Endothelial cell of umbilical vein (primary cell): ENCODE results near the gene FAAP100. TPM values are rescaled to one million over a fixed set of nuclear protein-coding genes. Genes with fewer than 3 reads are reported as not detected.

ENCODE experiments used
- BruUV-seq: library from RNA; stranded (reverse); fragments of 400-500 nt; replicated peaks from 2 replicates; lab custom pipeline; 2021; lab: Mats Ljungman, UMichigan
- CTCF ChIA-PET: fragments of 300-600, 350-600 bp; sonication (Branson Sonifier 250); formaldehyde crosslinking; loops from one replicate; lab custom pipeline; 2021; ENCODE audit warnings: antibody characterized with exemption, inconsistent platforms; lab: Charles Lee
- POLR2A ChIA-PET: fragments of 300-600, 350-600 bp; sonication (Branson Sonifier 250); formaldehyde crosslinking; loops from one replicate; lab custom pipeline; 2021; ENCODE audit warnings: antibody characterized with exemption, inconsistent platforms; lab: Charles Lee
- DNase-seq: peaks from one replicate; pipeline ENCODE4 v3.0.0-alpha.2; 2011; ENCODE audit warnings: low read depth, low spot score
- FAIRE-seq: peaks from 2 replicates; lab custom pipeline; 2011; peaks lifted over from hg19 to GRCh38; lab: Jason Lieb, UNC
- H2AFZ ChIP-seq: 2 replicates; pipeline ENCODE4 v1.6.0; 2012; ENCODE audit warnings: low read depth, low read length, control low read depth, inconsistent platforms
- H3K27ac ChIP-seq: 2 replicates; pipeline ENCODE4 v1.5.1; 2011; ENCODE audit warnings: low read depth, mild to moderate bottlenecking, control low read depth, low read length, moderate library complexity; ENCODE audit not compliant: insufficient read depth
- H3K27me3 ChIP-seq, 2 experiments: 2 replicates each; pipeline versions ENCODE4 v1.6.0 to v1.6.1; 2011; ENCODE audit warnings: low read length in 2 of 2, mixed read lengths in 1 of 2; ENCODE audit not compliant: control insufficient read depth in 2 of 2, insufficient read depth in 2 of 2
- H3K36me3 ChIP-seq, 2 experiments: 2 replicates in 1 of 2; 3 replicates in 1 of 2; pipeline ENCODE4 v1.5.1; 2011; ENCODE audit warnings: low read length in 2 of 2, mild to moderate bottlenecking in 1 of 2, moderate library complexity in 1 of 2; ENCODE audit not compliant: control insufficient read depth in 2 of 2, insufficient read depth in 2 of 2; ENCODE audit errors: extremely low read depth in 1 of 2
- H3K4me1 ChIP-seq: 3 replicates; pipeline ENCODE4 v1.5.1; 2011; ENCODE audit warnings: mild to moderate bottlenecking, low read length; ENCODE audit not compliant: control insufficient read depth, insufficient read depth; ENCODE audit errors: extremely low read depth
- H3K4me2 ChIP-seq: 2 replicates; pipeline ENCODE4 v1.6.1; 2011; ENCODE audit warnings: low read length, control low read depth, mixed read lengths; ENCODE audit not compliant: insufficient read depth
- H3K4me3 ChIP-seq, 3 experiments: fragments of 200-600 bp in 1 of 3; sonication (generic), shearing (Covaris generic) in 1 of 3; replicated peaks in 1 of 3; 2 replicates each; pipeline ENCODE4 v1.5.1; 2011 to 2016; ENCODE audit warnings: control low read depth in 3 of 3, low read length in 3 of 3, mild to moderate bottlenecking in 2 of 3, inconsistent platforms in 1 of 3, low read depth in 1 of 3, moderate library complexity in 1 of 3; ENCODE audit not compliant: insufficient read depth in 1 of 3
- H3K79me2 ChIP-seq: 2 replicates; pipeline ENCODE4 v1.6.0; 2012; ENCODE audit warnings: low read length, inconsistent platforms; ENCODE audit not compliant: control insufficient read depth, insufficient read depth
- H3K9ac ChIP-seq: replicated peaks from 2 replicates; pipeline ENCODE3; 2011; ENCODE audit warnings: low read length, control low read depth; ENCODE audit not compliant: insufficient read depth; ENCODE audit errors: extremely low read depth
- H3K9me1 ChIP-seq: replicated peaks from 3 replicates; pipeline ENCODE4 v1.6.0; 2011; ENCODE audit warnings: mild to moderate bottlenecking, low read length; ENCODE audit not compliant: control insufficient read depth, insufficient read depth; ENCODE audit errors: extremely low read depth
- H3K9me3 ChIP-seq: replicated peaks from 2 replicates; pipeline ENCODE4 v1.5.1; 2012; ENCODE audit warnings: low read length, inconsistent platforms; ENCODE audit not compliant: control insufficient read depth, insufficient read depth
- H4K20me1 ChIP-seq: replicated peaks from 2 replicates; pipeline ENCODE3; 2011; ENCODE audit warnings: mild to moderate bottlenecking, low read length; ENCODE audit not compliant: control insufficient read depth, insufficient read depth; ENCODE audit errors: extremely low read depth
- EZH2 ChIP-seq: IDR thresholded peaks from 2 replicates; pipeline ENCODE4 v1.6.1; 2012; ENCODE audit warnings: borderline replicate concordance, low read depth, mild to moderate bottlenecking, moderate library complexity, low read length, inconsistent platforms; ENCODE audit not compliant: severe bottlenecking
- FOS ChIP-seq: IDR thresholded peaks from 2 replicates; pipeline ENCODE4 v1.6.1; 2011; ENCODE audit warnings: mild to moderate bottlenecking, low read length, moderate library complexity, borderline replicate concordance; ENCODE audit not compliant: insufficient read depth
- GATA2 ChIP-seq: IDR thresholded peaks from 2 replicates; pipeline ENCODE4 v1.7.0; 2011; ENCODE audit warnings: low read depth, mild to moderate bottlenecking, moderate library complexity, mixed read lengths, low read length; ENCODE audit not compliant: insufficient read length, insufficient read depth
- JUN ChIP-seq: IDR thresholded peaks from 2 replicates; pipeline ENCODE4 v1.6.1; 2011; ENCODE audit warnings: borderline replicate concordance, low read depth; ENCODE audit not compliant: insufficient read length, insufficient read depth
- MAX ChIP-seq: IDR thresholded peaks from 2 replicates; pipeline ENCODE4 v1.6.1; 2011; ENCODE audit not compliant: insufficient read depth, insufficient read length
- MYC ChIP-seq: IDR thresholded peaks from one replicate; pipeline ENCODE4 v1.6.1; 2011; ENCODE audit warnings: mild to moderate bottlenecking, low read depth, low read length
- POLR2A ChIP-seq: IDR thresholded peaks from 2 replicates; pipeline ENCODE4 v1.6.1; 2012; ENCODE audit warnings: low read depth, mild to moderate bottlenecking, control low read depth, low read length
- POLR2AphosphoS5 ChIP-seq: IDR thresholded peaks from 2 replicates; pipeline ENCODE4 v1.6.1; 2012; ENCODE audit warnings: low read depth, mild to moderate bottlenecking, control low read depth, low read length, moderate library complexity; ENCODE audit not compliant: insufficient read depth
- dilution Hi-C: fragments of 300-500 bp; cut with MboI; formaldehyde crosslinking; loops from one replicate; pipeline ENCODE4 v1.15.0; 2019; ENCODE audit warnings: low sequenced_read_pairs; ENCODE audit not compliant: extremely low pct_ligation_motif_present
- intact Hi-C: fragments of 100-400 bp; cut with micrococcal nuclease; formaldehyde crosslinking; loops from one replicate; pipeline ENCODE4 v1.10.0; 2022
- polyA plus RNA-seq, 4 experiments: library from polyadenylated mRNA; depleted of rRNA in 3 of 4; stranded (reverse) in 3 of 4; unstranded in 1 of 4; fragments of >200 nt; gene quantifications; 2 replicates each; pipeline versions ENCODE4 v1.2.1 to v1.2.3, GENCODE V29; 2011 to 2012; ENCODE audit warnings: missing spikeins in 1 of 4
- total RNA-seq: library from RNA; stranded (reverse); gene quantifications from 2 replicates; pipeline ENCODE4 v1.2.3, GENCODE V29; 2021
- TF ChIP-seq, protein P1 (sequence below), 2 donors: IDR thresholded peaks; 1 replicate in 1 of 2; 2 replicates in 1 of 2; pipeline ENCODE4 v1.5.1; 2011; ENCODE audit warnings: low read length in 2 of 2, mild to moderate bottlenecking in 2 of 2, moderate library complexity in 2 of 2, control low read depth in 1 of 2, inconsistent platforms in 1 of 2, low read depth in 1 of 2; ENCODE audit not compliant: insufficient read depth in 1 of 2; ENCODE audit errors: extremely low read depth in 1 of 2

Gene FAAP100
- total and polyA plus RNA-seq, 2 donors (not counting 3 experiments of a cell fraction or from before 2014, with no cell fraction given) = 35.4 to 54.3 TPM

DNA sequence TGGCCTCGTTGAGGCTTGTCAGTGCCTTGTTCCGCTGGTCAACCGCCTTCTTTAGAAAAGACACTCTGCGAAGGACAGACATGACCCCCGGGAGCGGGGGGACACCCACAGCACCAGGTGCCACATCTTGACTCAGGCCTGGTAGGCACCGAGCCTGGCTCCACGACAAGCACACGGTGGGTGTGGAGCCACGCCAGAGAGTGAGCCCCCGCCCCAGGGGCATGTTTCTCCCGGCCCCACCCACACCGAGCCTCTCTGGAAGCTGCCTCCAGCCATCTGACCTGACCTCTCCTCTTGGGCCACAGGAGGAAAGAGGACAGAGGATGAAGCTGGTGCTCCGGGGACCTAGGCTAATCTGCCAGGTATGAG, 4.6 kb downstream of the FAAP100 start:
- Histone ChIP-seq H2AFZ (no peak overlapping the region), H3K9ac (no peak overlapping the region), H3K9me3 (no peaks in the 10 kb centered on the region), H3K9me1 (no peaks in the 10 kb centered on the region), H3K4me3 (no peak overlapping the region), H3K27me3 (no peaks in the 10 kb centered on the region), H3K27ac (no peak overlapping the region), H3K79me2 (peaks cover 33% of the 10 kb centered on the region), H3K4me2 (no peak overlapping the region), H3K4me1 (peaks cover 9% of the 10 kb centered on the region), H4K20me1 (no peaks in the 10 kb centered on the region), H3K36me3 (peaks cover 9 to 65% of the 10 kb centered on the region in 2 experiments)
- BruUV-seq = no TSS peak
- TF ChIP-seq POLR2AphosphoS5 (no peak), JUN (no peak), FOS (no peak), GATA2 (no peak), POLR2A (no peak)
- no peak for DNase-seq
- CTCF ChIA-PET = no interaction called here
- intact Hi-C loops = no loop called here
- dilution Hi-C loops = no loop called here
- no peak for FAIRE-seq
- POLR2A ChIA-PET = no interaction called here

DNA sequence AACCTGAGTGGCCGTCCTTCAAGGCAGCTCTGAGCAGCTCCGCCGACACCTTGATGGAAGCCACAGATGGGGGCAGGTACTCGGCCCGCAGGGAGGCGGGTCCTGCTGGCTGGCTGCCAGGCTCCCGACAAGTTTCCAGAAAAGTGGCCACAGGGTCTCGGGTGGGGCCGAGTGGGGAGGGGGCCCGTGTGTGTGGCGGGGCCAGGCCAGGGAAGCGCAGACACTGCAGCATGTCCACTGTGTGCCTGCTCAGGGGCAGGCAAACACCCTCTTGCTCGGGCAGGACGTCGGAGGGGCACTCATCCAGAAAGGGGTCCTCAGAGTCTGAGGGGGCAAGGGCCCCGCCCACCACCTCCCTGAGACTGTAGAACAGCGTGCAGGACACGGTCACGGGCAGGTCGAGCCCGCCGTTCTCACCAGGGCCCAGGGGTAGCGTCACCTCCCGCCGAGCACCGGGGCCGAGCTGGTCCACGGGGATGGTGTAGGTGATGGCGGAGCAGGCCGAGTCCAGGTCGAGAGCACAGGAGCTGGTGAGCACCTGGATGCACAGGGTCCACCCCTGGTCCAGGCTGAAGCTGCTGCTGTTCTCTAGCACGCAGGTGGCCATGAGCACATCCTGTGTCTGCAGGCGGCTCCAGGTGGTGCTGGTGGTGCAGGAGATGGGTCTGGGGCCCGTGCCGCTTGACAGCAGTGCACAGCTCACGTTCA, 5.1 kb downstream of the FAAP100 start:
- POLR2A ChIA-PET = no interaction called here
- Histone ChIP-seq H3K27me3 (no peaks in the 10 kb centered on the region), H3K9me1 (no peaks in the 10 kb centered on the region), H3K27ac (no peak overlapping the region), H3K9ac (no peak overlapping the region), H3K4me3 (no peak overlapping the region), H3K4me2 (no peak overlapping the region), H3K4me1 (peaks cover 9% of the 10 kb centered on the region), H3K9me3 (no peaks in the 10 kb centered on the region), H3K36me3 (peaks cover 9 to 68% of the 10 kb centered on the region in 2 experiments), H2AFZ (no peak overlapping the region), H3K79me2 (peaks cover 33% of the 10 kb centered on the region), H4K20me1 (no peaks in the 10 kb centered on the region)
- CTCF ChIA-PET = interaction anchor here (1.0 kb wide), 1 partner anchor 9 kb away, joined by 4 read pairs; no protein-coding TSS in a partner anchor
- DNase-seq = no peak
- BruUV-seq = no TSS peak
- dilution Hi-C loops = no loop called here
- intact Hi-C loops = no loop called here
- FAIRE-seq = no peak
- TF ChIP-seq MAX (no peak), MYC (no peak), EZH2 (no peak), FOS (no peak), POLR2AphosphoS5 (no peak), JUN (no peak), GATA2 (no peak), POLR2A (no peak)
- TF ChIP-seq, protein P1, sequence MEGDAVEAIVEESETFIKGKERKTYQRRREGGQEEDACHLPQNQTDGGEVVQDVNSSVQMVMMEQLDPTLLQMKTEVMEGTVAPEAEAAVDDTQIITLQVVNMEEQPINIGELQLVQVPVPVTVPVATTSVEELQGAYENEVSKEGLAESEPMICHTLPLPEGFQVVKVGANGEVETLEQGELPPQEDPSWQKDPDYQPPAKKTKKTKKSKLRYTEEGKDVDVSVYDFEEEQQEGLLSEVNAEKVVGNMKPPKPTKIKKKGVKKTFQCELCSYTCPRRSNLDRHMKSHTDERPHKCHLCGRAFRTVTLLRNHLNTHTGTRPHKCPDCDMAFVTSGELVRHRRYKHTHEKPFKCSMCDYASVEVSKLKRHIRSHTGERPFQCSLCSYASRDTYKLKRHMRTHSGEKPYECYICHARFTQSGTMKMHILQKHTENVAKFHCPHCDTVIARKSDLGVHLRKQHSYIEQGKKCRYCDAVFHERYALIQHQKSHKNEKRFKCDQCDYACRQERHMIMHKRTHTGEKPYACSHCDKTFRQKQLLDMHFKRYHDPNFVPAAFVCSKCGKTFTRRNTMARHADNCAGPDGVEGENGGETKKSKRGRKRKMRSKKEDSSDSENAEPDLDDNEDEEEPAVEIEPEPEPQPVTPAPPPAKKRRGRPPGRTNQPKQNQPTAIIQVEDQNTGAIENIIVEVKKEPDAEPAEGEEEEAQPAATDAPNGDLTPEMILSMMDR (IDR thresholded peaks at IDR 0.05; ENCODE audit: extremely low read depth in 1 of 2, insufficient read depth in 1 of 2, low read depth in 1 of 2, low read length in 2 of 2) = no peak
